NCI-H526 treated with DMSO at 0.1 percent for 48 hours (cell line): Measurements from ENCODE around the gene TRIM23.
A peak's percentile ranks its signal among the peaks of the same experiment; 100 is the strongest.
"Not testable (repeated sequence)": the region's sequence is repeated elsewhere in the genome, so short reads cannot be mapped to it uniquely, and the experiment has no call there.

Experiments
- DNase-seq: peaks from one replicate; lab custom pipeline; 2025; lab: John Stamatoyannopoulos, UW

Gene TRIM23

GRCh38 chr5:65624025-65624570, at the start of gene TRIM23:
TSS of gene TRIM23 (minus strand) at chr5:65624333. CDS start at chr5:65624274, 59 bp downstream.
- DNase-seq: peak; percentile 91

GRCh38 chr5:65672796-65673195, 48.7 kb upstream of the TRIM23 start:
- DNase-seq: no peak

- DNase-seq: no peak
These were observed 44.6 kb upstream of the TRIM23 start for GRCh38 chr5:65668696-65669095.

- no peak for DNase-seq
These were observed 39.8 kb upstream of the TRIM23 start for GRCh38 chr5:65663804-65664521.

- no peak for DNase-seq
These were observed 30.6 kb upstream of the TRIM23 start for GRCh38 chr5:65654713-65655112.

GRCh38 chr5:65651144-65651543, 27.0 kb upstream of the TRIM23 start:
- no peak for DNase-seq

GRCh38 chr5:65647941-65648340, 23.8 kb upstream of the TRIM23 start:
- no peak for DNase-seq

GRCh38 chr5:65646938-65647337, 22.8 kb upstream of the TRIM23 start:
- DNase-seq: no peak

- no peak for DNase-seq
These were observed 16.1 kb upstream of the TRIM23 start for GRCh38 chr5:65640240-65640639.

- no peak for DNase-seq
These were observed 6.8 kb upstream of the TRIM23 start for GRCh38 chr5:65630981-65631380.

GRCh38 chr5:65625743-65626142, 1.6 kb upstream of the TRIM23 start:
- DNase-seq: no peak

GRCh38 chr5:65624571-65625555, 730 bp upstream of the TRIM23 start, which contains the start of the genes SHLD3 and TRAPPC13:
TSS of gene SHLD3 (plus strand) at chr5:65625027. CDS start at chr5:65629588, 4,561 bp downstream.
TSS of gene TRAPPC13 (plus strand) at chr5:65625027. CDS start at chr5:65625061, 34 bp downstream.
- DNase-seq: peak; percentile 91

- no peak for DNase-seq
These were observed 651 bp downstream of the TRIM23 start for GRCh38 chr5:65623482-65623881.

GRCh38 chr5:65621961-65622360, 2.2 kb downstream of the TRIM23 start:
- DNase-seq: not testable (repeated sequence)

- DNase-seq: no peak
These were observed 4.1 kb downstream of the TRIM23 start for GRCh38 chr5:65620021-65620420.

GRCh38 chr5:65612298-65612907, 11.7 kb downstream of the TRIM23 start:
- DNase-seq: no peak

- peak; percentile 90 for DNase-seq
These were observed 12.6 kb downstream of the TRIM23 start for GRCh38 chr5:65611524-65611923.

- not testable (repeated sequence) for DNase-seq
These were observed 22.4 kb downstream of the TRIM23 start for GRCh38 chr5:65601761-65602160.

- DNase-seq: no peak
These were observed 35.4 kb downstream of the TRIM23 start for GRCh38 chr5:65588694-65589093.

GRCh38 chr5:65577141-65577540, 47.0 kb downstream of the TRIM23 start:
- DNase-seq: no peak

GRCh38 chr5:65570598-65571226, 53.4 kb downstream of the TRIM23 start:
- DNase-seq: no peak
